ENCODE data around the gene FRMD4A.
"Not testable (repeated sequence)": the region's sequence is repeated elsewhere in the genome, so short reads cannot be mapped to it uniquely, and the experiment has no call there.

Gene FRMD4A

DNA sequence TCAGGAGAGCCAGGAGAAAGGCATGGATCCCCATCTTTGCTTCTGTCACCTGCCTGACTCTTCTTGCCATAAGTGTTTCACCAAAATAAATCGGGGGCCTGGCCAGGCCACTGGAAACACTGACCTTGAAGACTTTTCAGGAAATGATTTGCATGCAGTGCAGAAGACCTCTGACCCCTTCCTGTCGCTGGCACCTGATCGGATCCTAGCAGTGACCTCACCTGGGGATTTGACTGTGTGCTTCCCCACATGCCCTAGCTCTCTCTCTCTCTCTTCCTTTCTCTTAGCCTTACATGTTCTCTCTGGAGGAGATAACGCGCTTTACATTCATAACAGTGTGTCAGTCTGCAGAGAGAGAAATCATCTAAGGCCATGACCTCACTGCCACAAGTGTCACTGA lies 500.9 kb downstream of the FRMD4A start:
- DNase-seq, result no peak

DNA sequence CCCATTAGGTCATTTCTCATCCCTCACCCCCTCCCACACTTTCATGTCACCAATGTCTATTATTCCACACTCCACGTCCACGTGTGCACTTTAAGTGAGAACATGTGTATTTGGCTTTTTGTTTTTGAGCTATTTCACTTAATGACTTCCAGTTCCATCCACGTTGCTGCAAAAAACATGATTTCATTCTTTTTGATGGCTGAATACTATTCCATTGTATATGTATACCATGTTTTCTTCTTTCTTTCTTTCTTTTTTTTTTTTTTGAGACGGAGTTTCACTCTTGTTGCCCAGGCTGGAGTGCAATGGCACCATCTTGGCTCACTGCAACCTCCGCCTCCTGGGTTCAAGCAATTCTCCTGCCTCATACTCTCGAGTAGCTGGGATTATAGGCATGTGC lies 502.4 kb downstream of the FRMD4A start:
- DNase-seq, result not testable (repeated sequence)

- no peak for DNase-seq
Observed at GRCh38 chr10:13827076-13827797, 503.5 kb downstream of the FRMD4A start.

GRCh38 chr10:13823709-13824405 lies 506.9 kb downstream of the FRMD4A start:
- no peak for DNase-seq

DNA sequence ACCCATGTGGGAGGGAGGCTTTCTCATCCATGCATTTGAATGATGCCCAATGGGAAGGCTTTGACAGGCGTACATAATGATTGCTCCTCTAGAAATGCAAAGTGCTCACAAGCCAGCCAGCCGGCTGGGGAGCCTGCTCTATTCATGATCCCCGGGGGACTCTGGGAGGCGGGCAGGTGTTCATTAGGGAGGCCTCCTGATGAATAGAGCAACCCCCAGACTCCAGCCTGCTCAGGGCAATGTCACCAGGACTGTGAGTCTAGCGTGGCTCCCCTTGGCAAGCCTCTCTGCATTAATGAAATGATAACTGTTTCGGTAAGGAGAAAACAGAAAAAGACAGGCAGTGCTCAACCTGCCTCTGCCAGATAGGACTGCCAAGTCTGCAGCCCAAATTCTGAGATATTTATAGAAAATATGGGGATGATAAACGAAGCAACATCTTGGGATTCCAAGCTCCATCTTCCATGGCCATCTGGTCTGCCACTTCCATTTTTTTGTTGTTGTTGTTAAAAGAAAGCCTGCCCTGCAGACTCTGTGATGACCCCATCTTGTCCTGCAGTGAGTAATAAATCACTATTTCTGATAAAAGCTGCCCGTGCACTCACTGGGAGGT lies 507.5 kb downstream of the FRMD4A start:
- DNase-seq, result no peak

- no peak for DNase-seq
Observed at GRCh38 chr10:13822490-13822889, 508.2 kb downstream of the FRMD4A start.

DNA sequence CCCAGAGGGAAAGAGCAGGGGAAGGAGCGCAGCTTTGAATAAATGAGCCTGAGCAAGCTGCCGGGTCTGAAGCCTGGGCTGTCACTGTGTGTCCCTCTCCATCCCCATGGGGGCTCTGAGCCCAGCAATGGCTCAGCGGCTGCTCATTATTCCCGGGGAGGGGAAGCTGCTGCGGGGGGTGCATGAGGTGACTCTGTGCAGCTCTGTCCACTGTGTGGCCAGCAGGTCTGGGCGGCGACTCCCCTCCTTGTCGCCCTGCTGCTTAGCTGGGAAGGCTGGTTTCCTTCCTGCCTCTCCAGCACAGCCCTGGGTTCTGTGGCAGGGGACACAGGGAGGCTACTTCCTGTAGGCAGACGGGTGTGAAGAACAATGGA lies 509.8 kb downstream of the FRMD4A start:
- DNase-seq, result no peak

- no peak for DNase-seq
Observed at GRCh38 chr10:13820119-13820963, 510.4 kb downstream of the FRMD4A start.

GRCh38 chr10:13816195-13816925 lies 514.4 kb downstream of the FRMD4A start:
- DNase-seq, result no peak

- DNase-seq, result no peak
Observed at GRCh38 chr10:13815756-13816155, 515.0 kb downstream of the FRMD4A start.

DNA sequence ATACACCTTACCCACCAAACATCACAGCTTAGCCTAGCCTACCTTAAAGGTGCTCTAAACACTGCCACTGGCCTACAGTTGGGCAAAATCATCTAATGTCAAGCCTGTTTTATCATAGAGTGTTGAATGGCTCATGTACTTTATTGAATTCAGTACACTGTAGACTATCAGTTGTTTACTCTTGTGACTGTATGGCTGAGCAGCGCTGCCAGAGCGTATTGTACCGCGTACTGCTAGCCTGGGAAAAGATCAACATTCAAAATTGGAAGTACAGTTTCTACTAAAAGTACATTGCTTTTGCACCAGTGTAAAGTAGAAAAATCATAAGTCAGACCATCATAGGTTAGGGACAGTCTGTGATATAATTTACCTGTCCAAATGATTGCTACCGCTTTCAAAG lies 517.2 kb downstream of the FRMD4A start:
- DNase-seq, result no peak

GRCh38 chr10:13812804-13813203 lies 517.9 kb downstream of the FRMD4A start:
- no peak for DNase-seq

GRCh38 chr10:13810568-13810967 lies 520.2 kb downstream of the FRMD4A start:
- DNase-seq, result no peak

- DNase-seq, result no peak
Observed at GRCh38 chr10:13809427-13809826, 521.3 kb downstream of the FRMD4A start.

DNA sequence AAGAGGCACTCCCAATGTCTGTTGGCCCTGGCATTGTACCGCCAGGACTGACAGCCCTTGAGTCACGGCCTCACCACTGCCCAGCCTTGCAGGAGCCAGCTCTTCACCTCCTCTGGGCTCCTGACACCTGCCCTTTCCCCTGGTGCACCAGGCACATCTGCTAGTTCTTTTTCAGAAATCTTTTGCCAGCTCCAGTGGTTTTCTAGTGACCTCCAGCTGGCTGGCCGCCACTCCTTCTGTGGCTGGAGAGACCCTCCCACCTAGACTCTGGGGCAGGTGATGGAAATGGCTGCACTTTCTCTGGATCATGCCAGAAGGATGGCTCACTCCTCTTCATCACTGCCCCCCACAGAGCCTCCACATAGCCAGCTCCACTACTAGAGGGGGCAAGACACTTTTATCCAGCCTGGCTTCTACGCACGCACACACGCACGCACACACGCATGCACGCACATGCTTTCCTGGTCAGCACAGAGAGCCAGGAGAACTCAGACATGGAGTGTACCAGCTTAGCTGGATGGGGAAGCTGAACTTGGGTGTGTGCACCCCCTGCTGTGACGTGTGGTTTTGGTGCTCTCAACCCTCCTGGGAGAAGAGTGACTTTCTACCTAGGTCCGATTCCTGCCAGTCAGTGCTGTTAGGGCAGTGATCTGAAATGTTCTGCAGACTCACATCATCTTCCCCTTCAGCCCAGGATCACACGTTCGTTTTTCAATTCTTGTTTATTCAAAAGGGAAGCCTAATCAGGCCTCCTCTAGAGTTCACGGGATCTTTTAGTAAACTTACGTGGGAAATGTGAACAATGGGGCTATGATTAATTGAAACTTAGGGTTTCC lies 522.0 kb downstream of the FRMD4A start:
- no peak for DNase-seq

DNA sequence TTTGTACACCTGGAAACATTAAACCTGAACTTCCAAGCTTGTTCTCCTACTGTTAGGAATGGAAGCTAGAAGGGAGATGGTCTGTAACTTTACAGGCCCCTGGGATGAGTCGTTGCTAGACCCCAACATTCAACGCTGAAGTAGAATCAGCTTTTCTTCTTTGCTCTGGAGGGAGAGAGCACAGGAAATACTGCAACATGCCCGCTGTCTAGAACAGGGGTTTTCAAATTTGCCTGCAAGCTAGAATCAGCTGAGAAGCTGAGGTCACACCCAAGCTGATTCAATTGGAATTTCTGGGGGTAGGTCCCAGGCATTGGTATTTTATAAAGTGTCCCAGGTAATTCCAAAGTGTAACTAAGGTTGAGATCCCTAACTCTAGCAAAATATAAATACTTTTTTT lies 524.3 kb downstream of the FRMD4A start:
- DNase-seq, result no peak

DNA sequence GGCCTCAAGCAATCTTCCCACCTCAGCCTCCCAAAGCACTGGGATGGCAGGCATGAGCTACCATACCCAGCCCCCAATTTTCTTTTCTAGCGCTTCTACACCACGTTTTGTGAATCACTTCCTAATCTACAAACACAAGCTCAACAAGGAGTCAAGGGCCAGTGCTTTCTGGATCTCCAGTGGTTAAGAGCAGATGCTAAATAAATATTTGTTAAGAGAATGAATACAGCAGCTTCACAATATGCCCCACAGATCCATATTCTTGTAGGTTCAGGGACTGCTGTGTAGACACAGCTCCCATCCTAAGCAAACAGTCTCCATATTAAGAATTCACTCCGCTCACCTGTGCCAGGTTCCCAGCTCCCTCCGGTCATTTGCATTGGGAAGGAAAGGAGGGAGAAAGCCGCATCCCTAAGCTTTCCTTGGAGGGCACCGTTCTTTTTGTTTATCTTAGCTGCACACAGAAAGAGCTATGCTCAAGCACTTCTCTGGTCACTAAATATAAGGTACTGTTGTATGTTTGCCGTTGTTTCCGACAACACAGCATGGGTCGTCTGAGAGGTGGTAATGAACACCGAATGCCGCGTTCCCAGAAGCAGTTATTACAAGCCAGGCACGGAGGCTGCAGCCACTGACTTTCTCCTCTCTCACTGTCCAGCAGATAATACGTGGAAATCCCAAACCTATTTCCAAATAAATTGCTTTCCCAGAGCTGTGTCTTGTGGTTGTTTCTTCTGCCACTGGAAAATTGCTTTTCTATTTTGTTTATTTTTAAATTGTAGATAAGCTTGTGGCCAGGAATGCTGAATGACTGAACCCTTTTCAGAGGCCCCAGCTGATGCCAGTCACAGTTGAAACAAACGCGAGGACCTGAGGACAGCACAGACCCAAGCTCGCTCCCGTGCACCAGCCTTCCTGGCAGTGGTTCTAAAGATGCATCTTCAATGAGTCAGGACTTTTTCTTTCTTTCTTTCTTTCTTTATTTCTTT lies 526.9 kb downstream of the FRMD4A start:
- no peak for DNase-seq

- no peak for DNase-seq
Observed at GRCh38 chr10:13801907-13802288, 528.8 kb downstream of the FRMD4A start.

GRCh38 chr10:13801156-13801906 lies 529.4 kb downstream of the FRMD4A start:
- no peak for DNase-seq

DNA sequence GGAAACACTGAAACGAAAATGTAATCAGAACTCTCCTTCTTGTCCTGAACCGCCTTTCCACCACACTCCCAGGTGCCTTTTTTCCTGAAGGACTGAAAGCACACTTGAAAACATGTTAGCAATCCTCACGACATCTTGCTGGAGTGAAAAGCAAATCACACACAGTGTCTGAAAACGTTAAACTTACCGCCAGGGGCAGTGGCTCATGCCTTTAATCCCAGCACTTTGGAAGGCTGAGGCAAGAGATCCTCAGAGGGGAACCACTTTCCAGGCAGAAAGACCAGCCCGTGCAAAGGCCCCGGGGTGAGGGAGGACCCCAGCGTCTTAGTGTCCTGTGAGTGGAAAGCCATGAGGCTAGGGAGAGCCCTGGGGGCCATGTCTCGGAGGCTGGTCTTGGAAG lies 533.6 kb downstream of the FRMD4A start:
- no peak for DNase-seq
